ENCODE data around the gene SESN1.
"Not testable (repeated sequence)": the region's sequence is repeated elsewhere in the genome, so short reads cannot be mapped to it uniquely, and the experiment has no call there.

Gene SESN1

DNA sequence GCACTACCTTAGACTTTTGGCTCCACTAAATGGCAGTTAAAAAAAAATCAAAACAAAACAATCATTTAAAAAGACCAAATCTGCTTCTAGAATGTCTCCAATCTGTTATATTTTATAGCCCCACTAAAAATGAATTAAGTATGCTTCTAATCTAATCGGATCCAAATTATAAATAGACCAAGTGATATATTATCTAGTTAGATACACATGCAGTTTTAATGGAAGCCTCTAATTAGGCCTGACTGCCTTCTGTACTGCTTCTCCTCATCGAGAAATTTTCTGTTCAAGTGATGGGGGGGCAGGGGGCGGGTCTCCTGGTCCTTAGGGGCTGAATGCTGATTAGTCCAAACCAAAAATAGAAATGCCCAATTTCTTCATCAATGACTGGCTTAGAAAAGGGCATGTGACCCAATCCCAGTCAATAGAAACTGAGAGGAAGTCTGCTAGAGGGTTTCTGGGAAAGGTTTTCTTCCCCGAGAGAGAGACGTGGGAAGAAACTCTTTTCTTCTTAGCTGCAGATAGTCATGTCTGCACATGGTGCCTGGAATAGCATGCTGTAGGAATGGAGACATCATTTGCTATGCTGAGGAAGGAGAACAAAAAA is 6.9 kb downstream of the SESN1 start:
- Histone ChIP-seq H3K36me3 (ENCODE audit: insufficient read depth) (no peaks in the 10 kb centered on the region), H4K20me1 (ENCODE audit: insufficient read depth) (no peaks in the 10 kb centered on the region), H3K9ac (no peak overlapping the region), H3K4me3 (IDR thresholded peaks at IDR 0.05; ENCODE audit: insufficient read depth, low read depth, low read length) (no peak overlapping the region), H3K27ac (no peak overlapping the region), H3K27me3 (ENCODE audit: insufficient read depth, low read depth) (no peaks in the 10 kb centered on the region), H3K4me2 (no peak overlapping the region), H3K4me1 (ENCODE audit: low read depth, poor library complexity, severe bottlenecking) (peaks cover 27% of the 10 kb centered on the region), H3K79me2 (ENCODE audit: insufficient read depth, low read depth) (peaks cover 14% of the 10 kb centered on the region; the same call in 1 of the 2 replicates), H2AFZ (ENCODE audit: low read depth) (no peak overlapping the region)
- TF ChIP-seq, protein P1, sequence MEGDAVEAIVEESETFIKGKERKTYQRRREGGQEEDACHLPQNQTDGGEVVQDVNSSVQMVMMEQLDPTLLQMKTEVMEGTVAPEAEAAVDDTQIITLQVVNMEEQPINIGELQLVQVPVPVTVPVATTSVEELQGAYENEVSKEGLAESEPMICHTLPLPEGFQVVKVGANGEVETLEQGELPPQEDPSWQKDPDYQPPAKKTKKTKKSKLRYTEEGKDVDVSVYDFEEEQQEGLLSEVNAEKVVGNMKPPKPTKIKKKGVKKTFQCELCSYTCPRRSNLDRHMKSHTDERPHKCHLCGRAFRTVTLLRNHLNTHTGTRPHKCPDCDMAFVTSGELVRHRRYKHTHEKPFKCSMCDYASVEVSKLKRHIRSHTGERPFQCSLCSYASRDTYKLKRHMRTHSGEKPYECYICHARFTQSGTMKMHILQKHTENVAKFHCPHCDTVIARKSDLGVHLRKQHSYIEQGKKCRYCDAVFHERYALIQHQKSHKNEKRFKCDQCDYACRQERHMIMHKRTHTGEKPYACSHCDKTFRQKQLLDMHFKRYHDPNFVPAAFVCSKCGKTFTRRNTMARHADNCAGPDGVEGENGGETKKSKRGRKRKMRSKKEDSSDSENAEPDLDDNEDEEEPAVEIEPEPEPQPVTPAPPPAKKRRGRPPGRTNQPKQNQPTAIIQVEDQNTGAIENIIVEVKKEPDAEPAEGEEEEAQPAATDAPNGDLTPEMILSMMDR (conservative IDR thresholded peaks at IDR 0.05; ENCODE audit: low read depth, low read length): no peak

DNA sequence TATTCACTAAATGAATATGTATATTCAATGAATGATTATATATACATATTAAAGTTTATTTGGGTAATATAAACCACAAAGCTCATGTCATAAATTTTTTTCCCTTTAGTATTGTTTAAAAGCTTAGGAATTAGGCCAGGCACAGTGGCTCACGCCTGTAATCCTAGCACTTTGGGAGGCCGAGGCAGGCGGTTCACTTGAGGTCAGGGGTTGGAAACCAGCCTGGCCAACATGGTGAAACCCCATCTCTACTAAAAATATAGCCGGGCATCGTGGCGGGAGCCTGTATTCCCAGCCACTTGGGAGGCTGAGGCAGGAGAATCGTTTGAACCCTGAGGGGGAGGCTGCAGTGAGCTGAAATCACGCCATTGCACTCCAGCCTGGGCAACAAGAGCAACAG is 10.5 kb downstream of the SESN1 start:
- H3K79me2 ChIP-seq (ENCODE audit: insufficient read depth, low read depth); H2AFZ ChIP-seq (ENCODE audit: low read depth); H3K9ac ChIP-seq; H3K4me2 ChIP-seq; H3K36me3 ChIP-seq (ENCODE audit: insufficient read depth); H3K4me3 ChIP-seq (IDR thresholded peaks at IDR 0.05; ENCODE audit: insufficient read depth, low read depth, low read length); H3K27me3 ChIP-seq (ENCODE audit: insufficient read depth, low read depth); H4K20me1 ChIP-seq (ENCODE audit: insufficient read depth); H3K27ac ChIP-seq: not testable (repeated sequence)
- H3K4me1 ChIP-seq (ENCODE audit: low read depth, poor library complexity, severe bottlenecking): peaks cover 14% of the 10 kb centered on the region

DNA sequence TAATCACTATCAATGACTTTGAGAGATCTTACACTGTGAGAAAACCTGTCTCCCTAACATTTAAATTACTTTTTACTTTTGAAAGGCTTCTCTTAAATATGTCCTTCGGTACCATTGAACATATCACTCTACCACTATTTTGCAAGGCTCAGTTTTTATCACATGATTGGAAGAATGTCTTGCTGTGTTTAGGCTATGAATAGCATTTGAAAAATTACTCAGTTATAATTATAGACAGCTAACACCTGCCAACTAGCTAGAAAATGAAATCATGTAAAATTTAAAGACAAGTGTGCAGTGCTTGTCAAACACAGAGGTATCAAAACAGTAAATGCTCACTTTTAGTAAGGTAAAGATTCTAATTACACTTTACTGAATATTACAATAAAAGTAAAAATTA is 11.0 kb downstream of the SESN1 start:
- Histone ChIP-seq H3K4me3 (IDR thresholded peaks at IDR 0.05; ENCODE audit: insufficient read depth, low read depth, low read length) (no peak overlapping the region), H3K4me2 (no peak overlapping the region), H2AFZ (ENCODE audit: low read depth) (no peak overlapping the region), H3K4me1 (ENCODE audit: low read depth, poor library complexity, severe bottlenecking) (peaks cover 11% of the 10 kb centered on the region), H4K20me1 (ENCODE audit: insufficient read depth) (no peaks in the 10 kb centered on the region), H3K79me2 (ENCODE audit: insufficient read depth, low read depth) (no peaks in the 10 kb centered on the region), H3K27me3 (ENCODE audit: insufficient read depth, low read depth) (no peaks in the 10 kb centered on the region), H3K9ac (no peak overlapping the region), H3K36me3 (ENCODE audit: insufficient read depth) (no peaks in the 10 kb centered on the region), H3K27ac (no peak overlapping the region)
- TF ChIP-seq, protein P1 (conservative IDR thresholded peaks at IDR 0.05; ENCODE audit: low read depth, low read length): no peak

DNA sequence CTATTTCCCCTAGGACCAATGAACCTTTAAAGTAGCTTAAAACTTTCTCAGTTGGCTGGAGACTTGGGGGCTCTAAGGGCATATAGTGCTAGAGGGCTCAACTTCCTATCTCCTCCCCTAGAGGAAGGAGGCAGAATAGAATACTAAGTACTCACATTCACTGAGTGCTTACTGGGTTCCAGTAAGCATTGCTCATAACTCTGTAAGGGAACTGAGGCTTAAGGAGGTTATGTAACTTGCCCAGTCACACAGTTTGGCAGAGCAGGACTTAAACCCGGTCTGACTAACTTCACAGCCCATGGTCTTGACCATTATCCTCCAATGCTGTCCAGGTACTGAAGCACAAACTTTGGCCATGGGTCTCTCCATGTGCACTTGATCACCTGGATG is 12.5 kb downstream of the SESN1 start:
- Histone ChIP-seq H3K4me1 (ENCODE audit: low read depth, poor library complexity, severe bottlenecking) (peaks cover 8% of the 10 kb centered on the region), H3K79me2 (ENCODE audit: insufficient read depth, low read depth) (no peaks in the 10 kb centered on the region), H4K20me1 (ENCODE audit: insufficient read depth) (no peaks in the 10 kb centered on the region), H3K4me2 (no peak overlapping the region), H3K36me3 (ENCODE audit: insufficient read depth) (no peaks in the 10 kb centered on the region), H3K27ac (no peak overlapping the region), H3K9ac (no peak overlapping the region), H2AFZ (ENCODE audit: low read depth) (no peak overlapping the region), H3K4me3 (IDR thresholded peaks at IDR 0.05; ENCODE audit: insufficient read depth, low read depth, low read length) (no peak overlapping the region), H3K27me3 (ENCODE audit: insufficient read depth, low read depth) (no peaks in the 10 kb centered on the region)
- TF ChIP-seq, protein P1 (conservative IDR thresholded peaks at IDR 0.05; ENCODE audit: low read depth, low read length): no peak

DNA sequence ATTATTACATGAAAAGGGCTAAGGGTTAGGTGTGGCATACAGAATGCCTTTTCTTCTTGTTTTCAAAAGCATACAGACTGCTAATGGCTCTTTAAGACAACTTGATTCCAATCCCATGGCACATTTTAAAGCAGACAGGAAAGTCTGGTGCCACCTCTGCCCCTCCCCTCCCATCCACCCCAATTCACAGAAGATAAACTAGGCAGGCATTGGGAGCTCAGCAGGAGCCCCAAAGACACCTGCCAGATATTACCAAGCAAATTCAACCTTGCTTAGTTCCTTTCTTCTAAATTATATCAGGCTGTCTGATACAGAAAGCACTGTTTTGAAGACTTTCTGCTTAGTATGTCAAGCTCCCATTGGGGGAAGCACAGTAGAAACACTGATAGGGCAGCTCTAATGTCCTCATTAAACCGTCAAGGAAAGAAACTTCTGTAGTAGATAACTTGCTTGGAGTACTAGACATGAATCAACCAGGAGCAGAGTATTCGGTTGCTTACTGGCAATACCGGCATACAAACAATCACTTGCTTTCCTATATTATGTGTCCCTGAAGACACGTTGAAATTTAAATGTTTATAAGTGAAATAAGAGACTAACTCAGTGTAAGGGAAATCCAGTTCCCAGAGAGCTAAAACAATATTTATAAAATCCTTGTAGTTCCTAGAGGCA is 13.0 kb downstream of the SESN1 start:
- Histone ChIP-seq H3K4me1 (ENCODE audit: low read depth, poor library complexity, severe bottlenecking) (peaks cover 8% of the 10 kb centered on the region), H3K79me2 (ENCODE audit: insufficient read depth, low read depth) (no peaks in the 10 kb centered on the region), H3K9ac (no peak overlapping the region), H3K4me3 (IDR thresholded peaks at IDR 0.05; ENCODE audit: insufficient read depth, low read depth, low read length) (no peak overlapping the region), H3K4me2 (no peak overlapping the region), H3K27ac (no peak overlapping the region), H3K36me3 (ENCODE audit: insufficient read depth) (no peaks in the 10 kb centered on the region), H3K27me3 (ENCODE audit: insufficient read depth, low read depth) (no peaks in the 10 kb centered on the region), H4K20me1 (ENCODE audit: insufficient read depth) (no peaks in the 10 kb centered on the region), H2AFZ (ENCODE audit: low read depth) (no peak overlapping the region)
- TF ChIP-seq, protein P1 (conservative IDR thresholded peaks at IDR 0.05; ENCODE audit: low read depth, low read length): no peak

Measured in KMS-11 (cell line).